Measurements from ENCODE around the gene GCDH.

Gene GCDH

DNA sequence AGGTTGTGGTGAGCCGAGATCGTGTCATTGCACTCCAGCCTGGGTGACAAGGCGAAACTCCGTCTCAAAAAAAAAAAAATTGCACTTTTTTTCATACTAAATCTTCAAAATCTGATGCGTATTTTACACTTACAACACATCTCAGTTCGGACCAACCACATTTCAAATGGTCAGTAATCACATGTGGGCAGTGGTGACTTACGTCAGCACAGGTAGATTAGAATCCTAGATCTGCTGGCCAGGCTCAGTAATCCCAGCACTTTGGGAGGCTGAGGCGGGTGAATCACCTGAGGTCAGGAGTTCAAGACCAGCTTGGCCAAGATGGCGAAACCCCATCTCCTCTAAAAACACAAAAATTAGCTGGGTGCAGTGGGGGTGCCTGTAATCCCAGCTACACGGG, 44.1 kb downstream of the GCDH start:
- Histone ChIP-seq H3K79me2 (ENCODE audit: low read length) (peaks cover 53% of the 10 kb centered on the region), H2AFZ (ENCODE audit: low read length) (no peak overlapping the region), H3K9me2 (replicated peaks; ENCODE audit: insufficient read depth, low read length) (no peaks in the 10 kb centered on the region), H4K20me1 (ENCODE audit: insufficient read depth, low read length) (peaks cover 10% of the 10 kb centered on the region), H3K27me3 (replicated peaks; ENCODE audit: insufficient read depth, low read length) (no peaks in the 10 kb centered on the region), H3K9me3 (replicated peaks; ENCODE audit: insufficient read depth, low read length) (no peaks in the 10 kb centered on the region), H3K36me3 (replicated peaks; ENCODE audit: insufficient read depth, low read length) (peaks cover 9% of the 10 kb centered on the region), H3K4me1 (ENCODE audit: low read length) (peaks cover 25% of the 10 kb centered on the region), H3K4me3 (ENCODE audit: low read length) (no peak overlapping the region), H3K9ac (ENCODE audit: low read length) (no peak overlapping the region), H3F3A (ENCODE audit: insufficient read depth, low read length) (peaks cover 35% of the 10 kb centered on the region), H3K27ac (ENCODE audit: low read length) (no peak overlapping the region), H3K4me2 (ENCODE audit: low read depth, low read length) (no peak overlapping the region)
- TF ChIP-seq EZH2 (optimal IDR thresholded peaks at IDR 0.05; ENCODE audit: low read depth, low read length) (no peak), CTCF (IDR thresholded peaks at IDR 0.05; ENCODE audit: low read length) (no peak), EZH2phosphoT487 (IDR thresholded peaks at IDR 0.05; ENCODE audit: low read length) (no peak)
- no peak for DNase-seq

GRCh38 chr19:12936582-12936981, 45.6 kb downstream of the GCDH start:
- H3K4me3 ChIP-seq (ENCODE audit: low read length): no peak overlapping the region
- peaks cover 51% of the 10 kb centered on the region for H3K79me2 ChIP-seq (ENCODE audit: low read length)
- H3K9me2 ChIP-seq (replicated peaks; ENCODE audit: insufficient read depth, low read length): no peaks in the 10 kb centered on the region
- H3K27ac ChIP-seq (ENCODE audit: low read length): peak overlapping the region; percentile 75; the same call in 1 of the 2 replicates
- H3K4me1 ChIP-seq (ENCODE audit: low read length): peaks cover 38% of the 10 kb centered on the region
- H3K9ac ChIP-seq (ENCODE audit: low read length): peak overlapping the region; percentile 13; the same call in 1 of the 2 replicates
- peaks cover 15% of the 10 kb centered on the region for H4K20me1 ChIP-seq (ENCODE audit: insufficient read depth, low read length)
- TF ChIP-seq EZH2 (optimal IDR thresholded peaks at IDR 0.05; ENCODE audit: low read depth, low read length) (no peak), CTCF (IDR thresholded peaks at IDR 0.05; ENCODE audit: low read length) (no peak), EZH2phosphoT487 (IDR thresholded peaks at IDR 0.05; ENCODE audit: low read length) (no peak)
- no peaks in the 10 kb centered on the region for H3K27me3 ChIP-seq (replicated peaks; ENCODE audit: insufficient read depth, low read length)
- peaks cover 19% of the 10 kb centered on the region for H3K36me3 ChIP-seq (replicated peaks; ENCODE audit: insufficient read depth, low read length)
- DNase-seq: peak; percentile 55
- H3K9me3 ChIP-seq (replicated peaks; ENCODE audit: insufficient read depth, low read length): no peaks in the 10 kb centered on the region
- peaks cover 50% of the 10 kb centered on the region for H3F3A ChIP-seq (ENCODE audit: insufficient read depth, low read length)
- peak overlapping the region; percentile 17; the same call in 1 of the 2 replicates for H3K4me2 ChIP-seq (ENCODE audit: low read depth, low read length)
- H2AFZ ChIP-seq (ENCODE audit: low read length): peak overlapping the region; percentile 22; the same call in 1 of the 2 replicates

GRCh38 chr19:12937093-12937926, 46.4 kb downstream of the GCDH start:
- peak overlapping the region; percentile 75 for H3K27ac ChIP-seq (ENCODE audit: low read length)
- peak overlapping the region; percentile 57 for H3K4me3 ChIP-seq (ENCODE audit: low read length)
- no peaks in the 10 kb centered on the region for H3K9me2 ChIP-seq (replicated peaks; ENCODE audit: insufficient read depth, low read length)
- H2AFZ ChIP-seq (ENCODE audit: low read length): peak overlapping the region; percentile 45
- TF ChIP-seq CTCF (IDR thresholded peaks at IDR 0.05; ENCODE audit: low read length): no peak
- TF ChIP-seq EZH2phosphoT487 (IDR thresholded peaks at IDR 0.05; ENCODE audit: low read length): no peak
- TF ChIP-seq EZH2 (optimal IDR thresholded peaks at IDR 0.05; ENCODE audit: low read depth, low read length): no peak
- H3K4me1 ChIP-seq (ENCODE audit: low read length): peaks cover 40% of the 10 kb centered on the region
- H3K9ac ChIP-seq (ENCODE audit: low read length): peak overlapping the region; percentile 49
- H3K9me3 ChIP-seq (replicated peaks; ENCODE audit: insufficient read depth, low read length): no peaks in the 10 kb centered on the region
- H3K27me3 ChIP-seq (replicated peaks; ENCODE audit: insufficient read depth, low read length): no peaks in the 10 kb centered on the region
- H3K4me2 ChIP-seq (ENCODE audit: low read depth, low read length): peak overlapping the region; percentile 77
- peaks cover 57% of the 10 kb centered on the region for H3F3A ChIP-seq (ENCODE audit: insufficient read depth, low read length)
- peaks cover 46% of the 10 kb centered on the region for H3K79me2 ChIP-seq (ENCODE audit: low read length)
- DNase-seq: peak; percentile 38
- peaks cover 19% of the 10 kb centered on the region for H3K36me3 ChIP-seq (replicated peaks; ENCODE audit: insufficient read depth, low read length)
- peaks cover 15% of the 10 kb centered on the region for H4K20me1 ChIP-seq (ENCODE audit: insufficient read depth, low read length)

Data from MM.1S (cell line).